ENCODE results near the gene BHLHA9.
"Not testable (repeated sequence)": the region's sequence is repeated elsewhere in the genome, so short reads cannot be mapped to it uniquely, and the experiment has no call there.

Gene BHLHA9

DNA sequence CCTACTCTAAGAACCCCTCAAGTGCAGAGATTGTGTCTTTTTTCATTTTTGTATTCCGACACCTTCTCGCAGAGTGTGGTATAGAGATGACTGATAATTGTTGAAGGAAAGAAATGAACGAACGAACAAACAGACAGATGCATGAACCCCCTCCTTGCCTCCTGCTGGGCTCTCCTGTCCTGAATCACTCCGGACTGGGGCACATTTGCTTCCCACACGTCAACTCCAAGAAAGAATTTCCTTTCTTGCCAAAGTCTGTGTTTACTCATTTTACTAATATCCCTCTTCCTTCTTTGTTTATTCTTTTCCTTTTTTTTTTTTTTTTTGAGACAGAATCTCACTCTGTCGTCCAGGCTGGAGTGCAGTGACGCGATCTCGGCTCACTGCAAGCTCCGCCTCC is 37.5 kb upstream of the BHLHA9 start:
- ATAC-seq (replicated peaks) = no peak
- H3K27ac Mint-ChIP-seq = no peak overlapping the region
- DNase-seq = no peak

DNA sequence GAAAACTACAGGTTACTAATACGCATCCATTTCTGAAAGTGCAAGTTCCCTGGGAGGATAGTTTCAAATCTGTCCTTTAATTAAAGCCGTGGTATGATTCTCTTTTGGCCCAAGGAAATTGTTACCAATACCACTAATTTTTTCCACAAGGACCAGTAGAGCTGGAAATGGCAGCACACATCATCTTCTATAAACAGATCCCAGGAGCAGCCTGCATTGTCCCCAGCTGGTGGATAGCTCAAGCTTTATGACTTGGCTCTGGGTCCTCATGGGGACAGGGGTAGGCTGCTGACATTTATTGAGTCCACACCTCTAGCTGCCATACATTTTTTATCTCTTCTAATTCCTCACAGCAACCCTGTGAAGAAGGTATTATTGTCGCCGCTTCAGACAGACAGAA is 35.8 kb upstream of the BHLHA9 start:
- ATAC-seq (replicated peaks) (no peak), DNase-seq (no peak)
- H3K4me1 Mint-ChIP-seq = peaks cover 15 to 26% of the 10 kb centered on the region in 2 donors
- peaks cover 11 to 20% of the 10 kb centered on the region in 2 donors for H3K27me3 Mint-ChIP-seq
- no peak overlapping the region for H3K4me3 Mint-ChIP-seq
- H3K27ac Mint-ChIP-seq = no peak overlapping the region
- H3K36me3 Mint-ChIP-seq = peaks cover 0 to 3% of the 10 kb centered on the region in 2 donors
- no peaks in the 10 kb centered on the region for H3K9me3 Mint-ChIP-seq

More for the DNA sequence above, 37.5 kb upstream of the BHLHA9 start:
- H3K36me3 Mint-ChIP-seq = peaks cover 3 to 8% of the 10 kb centered on the region in 2 donors
- H3K4me3 Mint-ChIP-seq = no peak overlapping the region
- peaks cover 17 to 33% of the 10 kb centered on the region in 2 donors for H3K4me1 Mint-ChIP-seq
- no peaks in the 10 kb centered on the region for H3K9me3 Mint-ChIP-seq
- H3K27me3 Mint-ChIP-seq = peaks cover 11 to 17% of the 10 kb centered on the region in 2 donors

DNA sequence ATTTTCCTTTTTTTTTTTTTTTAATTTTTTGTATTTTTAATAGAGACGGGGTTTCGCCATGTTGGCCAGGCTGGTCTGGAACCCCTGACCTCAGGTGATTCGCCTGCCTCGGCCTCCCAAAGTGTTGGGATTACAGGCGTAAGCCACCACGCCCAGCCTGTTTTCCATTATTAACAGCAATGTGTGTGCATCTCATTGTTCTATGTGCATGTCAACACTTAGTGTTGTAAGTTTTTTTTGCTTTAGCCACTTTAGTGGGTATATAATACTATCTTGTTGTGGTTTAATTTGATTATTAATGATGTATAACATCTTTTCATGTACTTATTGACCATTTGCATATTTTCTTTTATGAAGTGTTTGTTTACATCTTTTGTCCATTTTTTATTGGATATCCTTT is 32.8 kb upstream of the BHLHA9 start:
- H3K4me3 Mint-ChIP-seq = no peak overlapping the region
- DNase-seq (no peak), ATAC-seq (replicated peaks) (no peak)
- no peak overlapping the region for H3K27ac Mint-ChIP-seq
- no peaks in the 10 kb centered on the region for H3K9me3 Mint-ChIP-seq
- H3K36me3 Mint-ChIP-seq = no peaks in the 10 kb centered on the region
- H3K4me1 Mint-ChIP-seq = peaks cover 5 to 7% of the 10 kb centered on the region in 2 donors
- peaks cover 12 to 35% of the 10 kb centered on the region in 2 donors for H3K27me3 Mint-ChIP-seq

- peaks cover 2 to 5% of the 10 kb centered on the region in 2 donors for H3K4me1 Mint-ChIP-seq
- DNase-seq (no peak), ATAC-seq (replicated peaks) (no peak)
- H3K27me3 Mint-ChIP-seq = peaks cover 9 to 29% of the 10 kb centered on the region in 2 donors
- no peak overlapping the region for H3K4me3 Mint-ChIP-seq
- no peaks in the 10 kb centered on the region for H3K36me3 Mint-ChIP-seq
- no peaks in the 10 kb centered on the region for H3K9me3 Mint-ChIP-seq
- no peak overlapping the region for H3K27ac Mint-ChIP-seq
Measured at GRCh38 chr17:1239210-1239609, 31.0 kb upstream of the BHLHA9 start.

DNA sequence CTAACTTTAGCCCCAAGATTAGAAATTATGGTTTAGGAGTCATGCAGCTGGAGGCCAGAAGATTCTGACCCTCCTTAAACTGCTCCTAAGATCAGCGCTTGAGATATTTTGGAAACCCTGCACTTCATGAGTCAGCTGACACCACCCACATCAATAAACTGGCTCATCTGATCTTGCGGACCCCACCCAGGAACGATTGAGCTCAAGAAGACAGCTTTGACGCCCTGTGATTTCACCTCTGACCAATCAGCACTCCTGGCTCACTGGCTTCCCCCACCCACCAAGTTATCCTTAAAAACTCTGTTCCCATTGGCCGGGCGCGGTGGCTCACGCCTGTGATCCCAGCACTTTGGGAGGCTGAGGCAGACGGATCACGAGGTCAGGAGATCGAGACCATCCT is 29.8 kb upstream of the BHLHA9 start:
- H3K4me1 Mint-ChIP-seq; H3K36me3 Mint-ChIP-seq; H3K9me3 Mint-ChIP-seq; H3K4me3 Mint-ChIP-seq; H3K27ac Mint-ChIP-seq; ATAC-seq (replicated peaks); DNase-seq: not testable (repeated sequence)
- peaks cover 9 to 29% of the 10 kb centered on the region in 2 donors for H3K27me3 Mint-ChIP-seq

GRCh38 chr17:1241929-1242328 is 28.3 kb upstream of the BHLHA9 start:
- no peak for DNase-seq
- Mint-ChIP-seq H3K36me3 (no peaks in the 10 kb centered on the region), H3K27me3 (peaks cover 9 to 29% of the 10 kb centered on the region in 2 donors), H3K4me3 (no peak overlapping the region), H3K4me1 (no peaks in the 10 kb centered on the region), H3K27ac (no peak overlapping the region), H3K9me3 (no peaks in the 10 kb centered on the region)
- ATAC-seq (replicated peaks) = no peak

DNA sequence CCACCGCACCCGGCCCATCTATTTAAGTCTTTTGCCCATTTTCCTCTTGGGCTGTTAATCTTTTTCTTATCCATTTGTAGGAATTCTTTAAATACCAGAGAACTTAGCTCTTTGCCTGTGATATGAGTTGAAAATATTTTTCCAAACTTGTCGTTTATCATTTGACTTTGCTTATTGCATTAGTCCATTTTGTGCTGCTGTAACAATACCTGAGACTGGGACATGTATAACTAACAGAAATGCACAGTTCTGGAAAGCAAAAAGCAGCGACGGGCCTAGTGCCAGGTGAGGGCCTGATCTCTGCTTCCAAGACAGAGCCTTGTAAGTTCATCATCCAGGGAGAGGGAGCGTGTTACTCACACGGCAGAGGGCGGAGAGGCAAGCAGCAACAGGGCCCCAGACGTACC is 25.6 kb upstream of the BHLHA9 start:
- H3K36me3 Mint-ChIP-seq = peaks cover 0 to 3% of the 10 kb centered on the region in 2 donors
- H3K9me3 Mint-ChIP-seq = no peaks in the 10 kb centered on the region
- no peak for ATAC-seq (replicated peaks)
- H3K4me3 Mint-ChIP-seq = no peak overlapping the region
- no peak overlapping the region for H3K27ac Mint-ChIP-seq
- no peaks in the 10 kb centered on the region for H3K4me1 Mint-ChIP-seq
- peaks cover 9 to 28% of the 10 kb centered on the region in 2 donors for H3K27me3 Mint-ChIP-seq
- no peak for DNase-seq

GRCh38 chr17:1251866-1252608 is 18.2 kb upstream of the BHLHA9 start:
- Mint-ChIP-seq H3K27ac (peak overlapping the region; percentile 9), H3K36me3 (peaks cover 0 to 5% of the 10 kb centered on the region in 2 donors), H3K9me3 (no peaks in the 10 kb centered on the region), H3K4me1 (peaks cover 4 to 5% of the 10 kb centered on the region in 2 donors), H3K27me3 (peaks cover 30 to 36% of the 10 kb centered on the region in 2 donors), H3K4me3 (no peak overlapping the region)
- DNase-seq (no peak), ATAC-seq (replicated peaks) (no peak)

DNA sequence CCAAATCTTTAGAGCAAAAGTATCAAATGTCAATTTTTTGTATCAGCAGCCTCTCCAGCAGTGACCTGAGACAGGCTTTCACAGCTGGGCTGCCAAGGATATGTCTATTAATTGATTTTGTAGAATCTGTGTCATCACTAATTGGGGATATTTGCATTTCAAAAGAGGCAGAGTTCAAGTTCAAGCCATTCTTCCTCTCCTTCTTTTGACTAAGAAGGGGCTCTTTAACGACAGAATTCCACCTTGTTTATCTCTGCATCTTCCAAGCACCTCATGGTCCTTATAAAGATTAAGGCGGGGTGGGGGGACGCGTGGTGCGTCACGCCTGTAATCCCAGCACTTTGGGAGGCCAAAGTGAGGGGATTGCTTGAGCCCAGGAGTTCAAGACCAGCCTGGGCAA is 15.2 kb upstream of the BHLHA9 start:
- H3K4me3 Mint-ChIP-seq = no peak overlapping the region
- ATAC-seq (replicated peaks) (no peak), DNase-seq (no peak)
- H3K4me1 Mint-ChIP-seq = peaks cover 10 to 21% of the 10 kb centered on the region in 2 donors
- peaks cover 0 to 4% of the 10 kb centered on the region in 2 donors for H3K9me3 Mint-ChIP-seq
- peaks cover 45 to 56% of the 10 kb centered on the region in 2 donors for H3K27me3 Mint-ChIP-seq
- H3K27ac Mint-ChIP-seq = no peak overlapping the region
- H3K36me3 Mint-ChIP-seq = peaks cover 1 to 3% of the 10 kb centered on the region in 2 donors

DNA sequence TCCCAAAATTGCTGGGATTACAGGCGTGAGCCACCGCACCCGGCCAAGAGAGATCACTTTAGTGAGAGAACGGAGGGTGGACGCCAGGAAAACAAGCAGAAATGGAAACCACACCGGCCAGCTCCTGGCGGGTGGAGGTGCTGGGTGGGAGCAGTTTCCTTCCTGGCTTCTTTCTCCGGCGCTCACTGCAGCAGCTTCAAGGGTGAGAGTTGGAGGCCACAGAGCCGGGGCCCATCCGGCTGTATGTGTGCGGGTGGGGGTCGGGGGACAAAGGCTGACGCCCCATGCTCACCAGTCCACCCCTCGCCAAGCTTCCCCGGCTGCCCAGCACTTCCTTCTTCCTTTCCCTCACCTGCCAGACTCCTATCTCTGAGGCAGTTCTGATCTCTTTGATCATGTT is 13.5 kb upstream of the BHLHA9 start:
- Mint-ChIP-seq H3K27ac (no peak overlapping the region), H3K4me3 (no peak overlapping the region), H3K4me1 (peaks cover 10 to 21% of the 10 kb centered on the region in 2 donors), H3K9me3 (peaks cover 0 to 4% of the 10 kb centered on the region in 2 donors), H3K27me3 (peaks cover 46 to 60% of the 10 kb centered on the region in 2 donors), H3K36me3 (peaks cover 1 to 3% of the 10 kb centered on the region in 2 donors)
- DNase-seq = no peak
- no peak for ATAC-seq (replicated peaks)

GRCh38 chr17:1260086-1260769 is 10.0 kb upstream of the BHLHA9 start:
- Mint-ChIP-seq H3K27ac (no peak overlapping the region), H3K36me3 (peaks cover 0 to 3% of the 10 kb centered on the region in 2 donors), H3K4me1 (peaks cover 8 to 20% of the 10 kb centered on the region in 2 donors), H3K27me3 (peaks cover 34 to 48% of the 10 kb centered on the region in 2 donors), H3K9me3 (peaks cover 0 to 4% of the 10 kb centered on the region in 2 donors), H3K4me3 (peak overlapping the region in 1 of 2 donors; percentile 21)
- ATAC-seq (replicated peaks) (no peak), DNase-seq (no peak)

- Mint-ChIP-seq H3K27ac (no peak overlapping the region), H3K36me3 (peaks cover 0 to 3% of the 10 kb centered on the region in 2 donors), H3K27me3 (peaks cover 29 to 42% of the 10 kb centered on the region in 2 donors), H3K9me3 (peaks cover 0 to 4% of the 10 kb centered on the region in 2 donors), H3K4me3 (peak overlapping the region in 1 of 2 donors; percentile 21), H3K4me1 (peaks cover 8 to 20% of the 10 kb centered on the region in 2 donors)
- DNase-seq = no peak
- ATAC-seq (replicated peaks) = no peak
Measured at GRCh38 chr17:1260770-1261161, 9.5 kb upstream of the BHLHA9 start.

DNA sequence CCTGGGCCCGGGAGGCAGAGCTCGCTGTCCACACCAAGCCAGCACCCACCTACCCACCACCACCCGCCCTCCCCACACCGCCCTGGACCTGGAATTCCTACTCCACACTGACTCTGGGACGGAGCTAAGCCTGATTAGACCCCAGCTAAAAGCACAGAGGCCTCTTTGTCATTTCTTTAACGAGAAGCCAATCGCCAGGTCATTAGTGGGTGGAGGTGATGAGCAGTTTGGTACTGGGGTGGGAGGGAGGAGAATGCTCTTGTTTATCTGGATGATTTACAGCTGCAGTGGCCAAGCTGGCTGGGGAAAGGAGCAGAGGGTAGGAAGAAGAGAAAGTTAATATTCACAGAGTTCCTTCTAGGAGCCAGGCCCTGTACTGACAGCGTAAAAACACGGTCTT is 6.0 kb upstream of the BHLHA9 start:
- peaks cover 8 to 10% of the 10 kb centered on the region in 2 donors for H3K27me3 Mint-ChIP-seq
- peaks cover 0 to 2% of the 10 kb centered on the region in 2 donors for H3K36me3 Mint-ChIP-seq
- ATAC-seq (replicated peaks) (no peak), DNase-seq (no peak)
- no peaks in the 10 kb centered on the region for H3K9me3 Mint-ChIP-seq
- H3K4me3 Mint-ChIP-seq = no peak overlapping the region
- H3K4me1 Mint-ChIP-seq = peaks cover 10 to 18% of the 10 kb centered on the region in 2 donors
- H3K27ac Mint-ChIP-seq = peak overlapping the region; percentile 69

DNA sequence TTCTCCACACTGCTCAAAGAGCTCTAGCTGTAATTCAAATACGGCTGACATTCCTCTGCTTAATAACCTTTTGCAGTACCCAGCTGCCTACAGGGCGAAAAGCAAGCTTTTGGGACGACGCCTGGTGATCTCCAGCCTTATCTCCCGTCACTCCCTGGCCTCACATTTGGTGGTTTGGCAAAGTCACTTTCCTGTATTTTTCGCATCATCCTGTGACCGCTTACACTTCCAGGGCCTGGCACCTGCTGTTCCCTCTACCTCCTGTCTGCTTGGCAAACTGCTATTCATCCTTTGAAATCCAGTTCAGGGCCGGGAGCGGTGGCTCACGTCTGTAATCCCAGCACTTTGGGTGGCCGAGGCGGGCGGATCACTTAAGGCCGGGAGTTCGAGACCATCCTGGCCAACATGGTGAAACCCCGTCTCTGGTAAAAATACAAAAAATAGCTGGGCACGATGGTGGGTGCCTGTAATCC is 2.7 kb upstream of the BHLHA9 start:
- peaks cover 7 to 24% of the 10 kb centered on the region in 2 donors for H3K4me1 Mint-ChIP-seq
- peak overlapping the region; percentile 85 to 86 for H3K4me3 Mint-ChIP-seq
- peaks cover 9 to 27% of the 10 kb centered on the region in 2 donors for H3K27me3 Mint-ChIP-seq
- peaks cover 0 to 2% of the 10 kb centered on the region in 2 donors for H3K36me3 Mint-ChIP-seq
- no peaks in the 10 kb centered on the region for H3K9me3 Mint-ChIP-seq
- ATAC-seq (replicated peaks) (no peak), DNase-seq (no peak)
- peak overlapping the region; percentile 94 for H3K27ac Mint-ChIP-seq
